Pulmonary artery endothelial cell (primary cell): Measurements from ENCODE around the gene NRTN. TPM values are rescaled to one million over a fixed set of nuclear protein-coding genes. Genes with fewer than 3 reads are reported as not detected.
"Not testable (repeated sequence)": the region's sequence is repeated elsewhere in the genome, so short reads cannot be mapped to it uniquely, and the experiment has no call there.

Experiments used
- DNase-seq: peaks from one replicate; pipeline ENCODE4 v3.0.0-alpha.2; 2011; ENCODE audit warnings: low read depth, low spot score
- total RNA-seq: library from RNA; depleted of rRNA; stranded (reverse); fragments of >200 nt; gene quantifications from 2 replicates; pipeline ENCODE4 v1.2.3, GENCODE V29; 2014

Gene NRTN, protein sequence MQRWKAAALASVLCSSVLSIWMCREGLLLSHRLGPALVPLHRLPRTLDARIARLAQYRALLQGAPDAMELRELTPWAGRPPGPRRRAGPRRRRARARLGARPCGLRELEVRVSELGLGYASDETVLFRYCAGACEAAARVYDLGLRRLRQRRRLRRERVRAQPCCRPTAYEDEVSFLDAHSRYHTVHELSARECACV
- 0.13 and 0.25 TPM in 2 replicates for total RNA-seq

DNA sequence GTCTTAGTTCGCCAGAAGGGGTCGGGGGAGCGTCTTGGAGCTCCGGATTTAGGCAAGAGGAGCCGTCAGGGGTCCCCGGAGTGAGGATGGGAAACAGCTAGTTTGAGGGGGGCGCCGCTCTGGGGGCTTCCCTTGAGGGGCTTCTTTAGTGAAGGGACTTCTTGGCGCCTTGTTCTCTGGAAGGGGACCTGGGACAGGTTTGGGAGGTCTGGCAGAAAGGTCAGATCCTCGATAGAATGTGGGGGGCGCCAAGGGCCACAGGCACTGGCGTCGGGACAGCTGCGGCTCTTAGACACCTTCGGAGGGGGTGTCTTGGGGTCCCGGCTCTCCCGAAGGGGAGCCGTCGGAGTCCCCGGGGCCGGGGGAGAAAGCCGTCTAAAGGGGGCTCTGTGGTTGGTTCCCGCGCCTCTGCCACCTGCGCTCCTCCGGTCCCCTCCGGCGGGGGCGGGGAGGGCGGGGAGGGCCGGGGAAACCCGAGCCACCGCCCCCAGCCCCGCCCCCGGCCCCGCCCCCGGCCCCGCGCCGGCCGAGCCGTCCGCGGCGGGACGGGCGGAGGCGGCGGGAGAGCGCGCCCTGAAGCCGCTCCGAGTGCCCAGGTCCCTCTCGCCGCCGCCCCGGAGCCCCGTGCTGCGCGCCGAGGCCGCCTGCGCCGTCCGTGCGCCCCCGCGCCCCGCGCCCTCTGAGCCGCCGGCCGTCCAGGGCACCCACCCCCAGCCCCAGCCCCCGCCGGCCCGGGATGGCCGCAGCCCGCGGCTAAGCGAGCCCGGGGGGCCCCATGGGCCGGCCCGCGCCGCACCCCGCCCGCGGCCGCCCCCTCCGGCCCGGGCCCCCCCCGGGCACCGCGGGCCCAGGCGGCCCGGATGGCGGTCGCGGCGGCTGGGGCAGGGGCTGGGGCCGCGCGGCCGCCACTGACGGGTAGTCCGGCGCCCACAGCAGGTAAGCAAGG is at the start of gene NRTN:
Gene NRTN (plus strand): TSS at position 552 of the 946 bp plus-strand sequence. CDS start 19,099 bp downstream, outside the sequence.
- no peak for DNase-seq

DNA sequence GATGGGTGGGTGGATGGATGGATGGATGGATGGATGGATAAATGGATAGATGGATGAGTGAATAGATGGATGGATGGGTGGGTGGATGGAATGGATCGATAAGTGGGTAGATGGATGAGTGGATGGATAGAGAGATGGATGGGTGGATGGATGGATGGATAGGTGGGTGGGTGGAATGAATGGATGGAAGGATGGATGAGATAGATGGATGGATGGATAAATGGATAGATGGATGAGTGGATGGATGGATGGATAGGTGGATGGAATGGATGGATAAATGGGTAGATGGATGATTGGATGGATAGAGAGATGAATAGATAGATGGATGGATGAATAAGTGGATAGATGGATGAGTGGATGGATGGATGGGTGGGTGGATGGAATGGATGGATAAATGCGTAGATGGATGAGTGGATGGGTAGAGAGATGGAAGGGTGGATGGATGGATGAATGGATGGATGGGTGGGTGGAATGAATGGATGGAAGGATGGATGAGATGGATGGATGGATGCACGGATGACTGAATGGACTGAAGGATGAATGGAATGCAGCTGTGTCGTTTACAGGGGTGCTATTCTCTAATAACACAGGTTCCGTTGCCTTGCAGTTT is 42.2 kb upstream of the NRTN start:
- no peak for DNase-seq

DNA sequence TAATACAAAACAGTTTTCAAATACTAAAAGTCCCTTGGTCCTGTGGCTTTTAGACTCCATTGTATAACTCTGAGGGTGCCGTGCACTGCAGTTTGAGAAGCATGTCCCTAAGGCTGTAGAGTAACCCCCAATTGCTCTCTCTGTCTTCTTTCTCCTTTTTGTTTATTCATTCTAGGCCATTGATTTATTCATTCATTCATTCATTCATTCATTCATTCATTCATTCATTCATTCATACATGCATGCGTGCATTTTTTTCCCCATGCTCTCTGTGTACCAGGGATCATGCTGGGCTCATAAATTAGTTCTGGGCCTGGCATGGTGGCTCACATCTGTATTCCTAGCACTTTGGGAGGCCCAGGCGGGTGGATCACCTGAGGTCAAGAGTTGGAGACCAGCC is 39.6 kb upstream of the NRTN start:
- DNase-seq: no peak

DNA sequence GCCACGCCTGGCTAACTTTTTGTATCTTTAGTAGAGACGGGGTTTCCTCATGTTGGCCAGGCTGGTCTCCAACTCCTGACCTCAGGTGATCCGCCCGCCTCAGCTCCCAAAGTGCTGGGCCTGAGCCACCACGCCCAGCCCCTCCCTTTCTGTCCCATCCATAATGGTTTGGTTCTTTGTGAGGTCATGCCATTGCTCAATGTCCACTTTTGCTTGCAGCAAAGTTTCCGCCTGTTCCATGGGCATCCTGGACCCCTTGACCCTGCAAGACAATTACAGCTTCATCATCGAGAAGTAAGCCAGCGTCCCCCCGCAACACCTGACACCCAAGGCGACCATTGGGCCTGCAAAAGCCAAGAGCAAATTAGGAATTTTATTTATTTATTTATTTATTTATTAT is 36.9 kb upstream of the NRTN start:
- no peak for DNase-seq

DNA sequence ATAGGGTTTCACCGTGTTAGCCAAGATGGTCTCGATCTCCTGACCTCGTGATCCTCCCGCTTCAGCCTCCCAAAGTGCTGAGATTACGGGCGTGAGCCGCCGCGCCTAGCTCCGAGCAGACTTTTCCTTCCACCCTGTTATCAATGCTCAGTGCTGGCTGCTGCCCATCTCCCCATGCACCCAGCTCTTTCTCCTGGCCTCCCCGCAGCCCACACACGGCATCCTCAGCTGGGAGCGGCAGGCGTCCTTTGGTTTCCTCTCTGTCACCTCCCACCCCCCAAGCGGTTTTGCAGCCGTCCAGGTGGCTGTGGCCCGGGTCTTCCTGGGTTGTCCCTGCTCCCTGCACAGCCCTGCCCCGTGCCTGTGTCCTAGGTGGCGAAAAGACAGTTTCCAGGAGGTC is 32.5 kb upstream of the NRTN start:
- DNase-seq: no peak

DNA sequence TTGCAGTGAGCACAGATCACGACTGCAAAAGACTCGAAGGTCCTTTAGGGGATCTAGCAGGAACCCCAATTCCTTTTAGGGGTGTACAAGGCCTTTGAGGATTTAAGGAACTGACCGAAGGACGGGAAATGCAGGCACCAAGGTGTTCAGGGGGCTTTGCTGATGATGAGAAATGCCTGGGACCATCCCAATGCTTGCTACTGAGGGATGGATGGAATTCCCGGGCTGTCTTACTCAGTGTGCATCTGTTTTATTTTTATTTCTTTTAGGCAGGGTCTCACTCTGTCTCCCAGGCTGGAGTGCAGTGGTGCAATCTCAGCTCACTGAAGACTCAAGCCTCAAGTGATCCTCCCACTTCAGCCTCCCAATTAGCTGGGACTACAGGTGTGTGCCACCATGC is 31.6 kb upstream of the NRTN start:
- DNase-seq: no peak

DNA sequence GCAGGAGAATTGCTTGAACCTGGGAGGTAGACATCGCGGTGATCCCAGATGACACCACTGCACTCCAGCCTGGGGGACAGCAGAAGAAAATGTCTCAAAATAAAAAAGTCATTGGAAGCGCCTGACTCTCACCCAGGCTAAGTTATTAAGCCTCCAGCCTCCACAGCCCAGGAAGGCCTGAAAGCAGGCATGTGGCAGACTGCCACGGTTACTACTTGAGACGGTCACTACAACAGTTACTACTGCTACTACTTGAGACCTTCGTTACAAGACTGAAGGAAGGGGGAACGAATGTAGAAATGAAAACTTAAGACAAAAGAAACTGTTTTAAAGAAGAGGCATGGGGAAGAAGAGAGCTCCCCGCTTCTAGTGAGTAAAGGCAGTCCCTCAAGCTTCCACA is 29.9 kb upstream of the NRTN start:
- DNase-seq: no peak

DNA sequence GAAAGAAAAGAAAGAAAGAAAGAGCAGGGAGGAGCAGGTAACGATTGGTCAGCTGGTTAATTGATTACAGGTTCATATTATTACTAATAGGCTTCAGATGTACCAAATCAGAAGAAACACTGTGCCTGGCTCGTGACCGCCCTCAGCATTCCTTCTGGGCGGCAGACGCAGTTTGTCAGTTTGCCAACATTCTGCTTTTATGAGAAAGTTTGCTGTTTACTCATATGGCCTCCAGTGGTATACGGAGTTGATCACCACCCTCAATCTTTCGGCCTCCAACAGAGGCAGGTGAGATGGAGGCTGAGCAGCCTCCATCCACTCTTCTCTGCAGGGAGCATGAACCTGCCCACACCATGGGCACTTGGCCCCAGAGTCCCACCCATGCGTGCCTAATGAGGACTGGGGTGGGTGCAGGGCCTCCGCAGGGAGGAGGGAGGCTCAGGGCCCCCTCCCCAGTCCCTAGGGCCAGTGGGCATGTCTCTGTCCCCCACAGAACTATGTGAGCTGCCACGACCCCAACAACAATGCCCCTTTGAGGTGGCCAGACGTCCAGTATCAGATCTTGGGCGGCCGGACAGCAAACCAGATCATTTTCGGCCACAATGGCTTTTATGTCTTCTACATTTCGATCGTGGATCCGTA is 29.1 kb upstream of the NRTN start:
- DNase-seq: no peak

DNA sequence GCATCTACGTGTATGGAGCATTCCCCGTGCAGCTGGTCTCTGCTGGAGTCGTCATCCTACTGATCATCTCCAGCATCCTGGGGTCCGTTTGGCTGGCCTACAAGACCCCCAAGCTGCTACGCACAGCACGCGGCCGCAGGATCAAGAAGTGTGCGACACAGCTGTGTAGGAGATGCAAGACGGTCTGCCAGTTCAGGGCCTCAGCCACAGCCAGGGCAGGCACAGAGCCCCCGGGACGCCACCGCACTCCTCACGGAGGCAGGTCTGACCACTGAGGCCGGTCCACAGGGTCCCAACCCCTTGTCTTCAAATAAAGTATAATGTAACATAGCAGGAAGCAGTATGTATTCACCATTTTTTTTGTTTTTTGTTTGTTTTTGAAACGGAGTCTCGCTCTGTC is 26.5 kb upstream of the NRTN start:
- DNase-seq: no peak

DNA sequence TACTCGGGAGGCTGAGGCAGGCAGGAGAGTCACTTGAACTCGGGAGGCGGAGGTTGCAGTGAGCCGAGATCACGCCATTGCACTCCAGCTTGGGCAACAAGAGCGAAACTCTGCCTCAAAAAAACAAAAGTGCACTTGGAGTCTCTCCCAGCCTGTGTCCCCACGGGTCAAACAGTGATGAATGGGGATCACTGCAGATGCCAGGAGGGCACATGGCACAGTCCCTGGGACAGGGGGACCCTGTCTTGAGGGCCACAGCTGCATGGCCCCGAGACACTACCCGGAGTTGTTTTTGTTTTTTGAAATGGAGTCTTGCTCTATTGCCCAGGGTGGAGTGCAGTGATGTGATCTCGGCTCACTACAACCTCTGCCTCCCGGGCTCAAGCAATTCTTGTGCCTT is 24.0 kb upstream of the NRTN start:
- DNase-seq: not testable (repeated sequence)

DNA sequence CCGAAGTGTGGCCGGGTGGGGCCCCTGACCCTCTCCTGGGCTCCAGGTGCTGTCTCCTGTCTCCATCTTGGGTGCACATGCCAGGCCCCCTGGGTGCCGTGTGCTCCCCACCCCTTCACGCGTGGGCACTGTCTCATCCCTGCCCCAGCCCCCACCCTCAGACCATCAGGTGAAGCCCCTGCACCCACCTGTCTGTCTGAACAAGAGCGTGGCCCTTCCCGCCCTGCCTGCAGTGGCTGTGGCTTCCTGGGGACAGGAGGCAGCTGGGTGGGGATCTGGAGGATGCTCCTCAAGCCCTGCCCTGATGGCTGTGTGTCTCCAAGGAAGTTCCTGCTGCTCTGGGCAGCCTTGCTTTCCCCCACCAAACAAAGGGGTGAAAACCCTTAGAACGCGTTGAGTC is 22.5 kb upstream of the NRTN start:
- no peak for DNase-seq

DNA sequence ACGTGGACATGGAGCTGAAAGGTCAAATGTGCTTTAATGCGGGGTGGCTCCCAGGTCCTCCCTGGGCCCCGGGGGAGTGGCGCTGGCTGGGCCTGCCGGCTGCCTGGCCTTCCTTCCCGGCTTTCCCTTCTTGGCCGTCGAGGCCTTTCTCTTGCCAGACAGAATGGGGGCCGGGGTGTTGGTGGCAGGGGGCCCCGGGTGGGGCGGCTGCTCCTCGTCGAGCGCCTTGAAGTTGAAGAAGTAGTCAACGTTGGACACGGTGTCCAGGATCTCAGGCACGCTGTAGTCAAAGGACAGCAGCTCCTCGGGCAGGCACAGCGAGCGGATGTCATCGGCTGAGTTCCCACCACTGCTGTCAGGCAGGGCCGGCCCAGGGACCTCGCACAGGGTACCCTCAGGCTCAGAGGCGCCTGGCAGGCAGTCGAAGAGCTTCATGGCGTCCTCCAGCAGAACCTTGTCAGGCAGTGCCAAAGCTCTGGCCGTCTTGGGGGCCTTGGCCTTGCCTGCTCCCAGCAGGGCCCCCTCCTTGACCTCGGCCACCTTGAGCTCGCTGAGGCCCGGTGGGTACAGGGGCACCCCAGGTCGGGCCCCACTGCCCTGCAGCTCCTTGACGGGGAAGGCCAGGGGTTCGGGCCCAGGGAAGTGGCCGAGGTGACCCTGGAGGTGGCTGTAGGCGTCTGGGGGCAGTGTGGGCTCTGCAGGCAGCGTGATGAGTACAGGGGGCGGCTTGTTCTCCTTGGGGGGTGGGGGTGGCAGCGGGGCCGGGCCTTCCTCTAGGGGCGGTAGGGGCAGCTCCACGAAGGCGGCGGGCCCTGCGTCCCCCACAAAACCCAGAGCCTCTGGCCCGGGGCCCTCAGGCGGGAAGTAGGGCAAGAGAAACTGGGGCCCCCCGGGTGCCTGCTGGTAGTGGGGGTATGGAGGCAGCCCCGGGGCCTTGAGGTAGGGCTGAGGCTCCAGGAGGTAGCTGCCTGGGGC is 21.6 kb upstream of the NRTN start:
- no peak for DNase-seq

DNA sequence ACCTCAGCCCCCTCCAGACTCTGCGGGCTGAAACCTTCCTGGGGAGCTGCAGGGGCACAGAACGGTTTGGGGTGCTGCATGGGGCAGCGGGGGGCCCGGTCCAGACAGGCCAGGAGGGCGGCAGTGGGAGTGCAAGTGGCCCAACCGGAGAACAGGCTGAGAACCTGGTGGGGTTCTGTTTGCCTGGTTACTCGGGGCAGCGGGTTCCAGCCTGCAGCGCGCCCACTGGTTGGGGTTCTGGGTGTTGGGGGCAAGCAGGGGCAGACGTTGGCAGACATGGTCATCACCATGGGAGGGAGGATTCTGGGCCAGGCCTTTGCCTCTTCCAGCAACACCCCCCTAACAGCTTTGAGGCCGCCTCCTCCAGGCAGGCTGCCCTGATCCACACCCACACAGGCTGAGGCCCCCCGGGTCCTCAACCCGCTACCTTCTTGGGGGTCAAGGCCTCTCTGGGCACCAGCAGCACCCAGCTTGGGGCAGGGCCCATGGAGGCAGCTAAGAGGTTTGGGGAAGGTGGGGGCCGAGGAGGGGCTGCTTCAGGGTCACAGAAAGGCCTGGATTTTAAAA is 20.2 kb upstream of the NRTN start, which contains the start of gene PRR22:
Gene PRR22 (minus strand): TSS at position 166 of the 567 bp plus-strand sequence. CDS start 86 bp downstream, at position 80.
- DNase-seq: no peak

DNA sequence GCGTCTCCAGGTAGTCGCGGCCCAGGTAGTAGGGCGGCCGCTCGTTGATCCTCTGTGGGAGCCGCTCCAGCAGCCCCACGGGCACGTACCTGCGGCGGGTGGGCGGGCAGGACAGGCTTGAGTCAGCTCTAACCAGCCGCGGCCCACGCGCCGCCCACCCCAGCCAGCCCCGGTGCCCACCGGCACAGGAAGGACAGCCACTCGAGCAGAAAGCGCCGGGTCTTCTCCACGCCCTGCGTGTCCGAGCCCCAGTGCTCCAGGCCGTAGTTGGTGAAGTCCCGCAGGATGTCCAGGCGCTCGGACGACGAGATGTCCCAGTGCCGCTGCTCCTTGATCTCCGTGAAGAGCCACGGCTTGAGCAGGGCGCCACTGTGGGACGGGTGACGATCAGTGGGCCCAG is 19.4 kb upstream of the NRTN start:
- no peak for DNase-seq

DNA sequence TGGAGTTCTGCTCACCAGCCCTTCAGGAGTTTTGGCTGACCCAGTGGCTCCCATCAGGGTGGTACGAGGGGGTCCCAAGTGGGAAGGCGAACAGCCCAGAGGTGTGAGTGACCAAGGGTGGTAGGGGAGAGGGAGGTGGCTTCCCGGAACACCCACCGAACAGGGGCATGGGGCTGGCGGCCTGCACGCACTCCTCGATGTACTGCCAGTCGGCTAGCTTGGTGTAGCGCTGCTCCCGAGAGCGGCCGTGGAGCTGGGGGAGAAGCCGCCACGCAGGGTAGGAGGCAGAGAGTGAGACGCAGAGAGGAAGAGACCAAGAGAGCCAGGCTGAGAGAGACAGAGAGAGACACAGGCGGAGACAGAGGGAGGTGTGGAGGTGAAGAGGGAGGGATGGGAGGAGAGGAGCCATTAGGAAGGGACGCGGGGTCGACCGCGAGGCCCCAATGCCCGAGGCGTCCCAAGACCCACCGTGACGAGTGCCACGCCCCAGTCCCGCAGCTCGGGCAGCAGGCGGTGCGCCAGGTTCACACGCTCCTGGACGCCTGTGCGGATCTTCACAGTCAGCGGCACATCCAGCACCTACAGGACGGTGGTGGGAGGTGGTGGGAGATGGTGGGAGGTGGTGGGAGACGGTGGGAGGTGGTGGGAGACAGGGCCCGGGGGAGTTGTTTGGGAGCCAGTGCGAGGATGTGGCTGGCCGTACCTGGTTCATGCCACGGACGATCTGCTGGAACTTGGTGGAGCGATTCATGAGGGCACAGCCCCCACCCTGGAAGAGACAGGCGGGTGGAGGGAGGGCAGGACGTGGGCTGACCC is 18.1 kb upstream of the NRTN start:
- no peak for DNase-seq

DNA sequence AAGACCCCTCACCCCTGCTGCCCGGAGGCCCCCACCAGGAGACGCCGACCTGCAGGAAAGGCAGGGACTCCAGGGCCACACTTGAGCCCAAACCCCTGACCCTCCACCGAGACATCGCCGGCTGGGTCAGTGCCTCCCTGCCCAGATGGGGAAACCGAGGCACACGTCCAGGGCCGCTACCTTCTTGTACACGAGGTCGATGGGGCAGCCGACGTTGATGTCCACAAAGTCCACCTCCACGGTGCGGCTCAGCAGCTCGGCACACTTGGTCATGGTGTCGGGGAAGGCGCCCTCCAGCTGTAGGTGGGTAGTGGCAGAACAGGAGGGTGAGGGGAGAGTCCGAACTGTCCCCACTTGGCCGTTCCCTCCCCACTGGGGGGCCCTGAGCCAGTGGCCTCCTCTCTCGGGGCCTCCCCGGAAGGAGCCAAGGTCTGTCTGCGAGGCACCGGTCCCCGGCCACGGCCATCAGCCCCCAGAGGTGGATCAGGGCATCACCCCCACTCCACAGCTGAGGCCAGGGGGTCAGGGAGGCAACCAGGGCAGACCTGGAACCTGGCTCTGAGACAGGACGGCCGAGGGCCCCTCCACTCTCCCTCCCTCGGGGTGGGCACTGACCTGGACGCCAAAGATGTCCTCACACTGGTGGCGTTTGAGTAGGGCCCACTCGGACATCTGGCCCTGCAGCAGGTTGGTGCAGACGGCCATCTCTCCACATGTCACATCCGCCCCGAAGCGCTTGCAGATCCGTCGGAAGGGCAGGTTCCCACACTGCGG is 17.3 kb upstream of the NRTN start:
- no peak for DNase-seq

DNA sequence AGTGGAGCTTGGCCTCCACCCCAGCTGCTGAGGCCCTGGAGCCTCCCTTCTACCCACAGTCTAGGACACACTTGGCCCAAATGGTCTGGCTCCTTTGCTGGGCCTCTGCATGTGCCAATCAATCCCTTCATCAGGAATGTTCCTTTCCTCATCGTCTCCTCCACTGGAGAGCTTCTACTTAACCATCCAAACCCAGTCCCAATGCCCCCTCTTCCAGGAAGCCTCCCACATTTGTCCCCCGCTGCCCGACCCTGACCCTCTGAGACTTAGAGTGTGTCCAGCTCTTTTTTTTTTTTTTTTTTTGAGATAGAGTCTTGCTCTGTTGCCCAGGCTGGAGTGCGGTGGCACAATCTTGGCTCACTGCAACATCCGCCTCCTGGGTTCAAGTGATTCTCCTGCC is 16.4 kb upstream of the NRTN start:
- DNase-seq: no peak

DNA sequence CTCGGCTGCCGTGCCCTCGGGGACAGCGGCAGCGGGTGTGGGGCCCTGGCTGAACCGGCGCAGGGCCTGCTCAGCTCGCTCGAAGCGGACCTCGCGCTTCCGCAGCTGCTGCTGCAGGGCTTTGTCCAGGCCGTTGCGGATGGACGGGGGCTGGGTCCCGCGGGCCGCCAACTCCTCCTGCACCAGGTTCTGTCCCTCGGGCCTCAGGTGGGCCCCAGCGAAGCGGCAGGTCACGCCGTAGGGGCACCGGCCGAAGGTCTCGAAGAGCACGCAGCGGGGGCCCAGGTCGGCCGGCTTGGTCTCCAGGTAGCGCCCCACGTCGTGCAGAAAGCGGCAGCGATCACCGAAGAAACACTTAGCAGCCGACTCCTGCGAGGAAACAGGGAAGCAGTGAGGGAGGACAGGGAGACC is 15.5 kb upstream of the NRTN start:
- DNase-seq: no peak
